ENCODE measurements around the gene TLE6. TPM values are rescaled to one million over a fixed set of nuclear protein-coding genes. Genes with fewer than 3 reads are reported as not detected.
"Not testable (repeated sequence)": the region's sequence is repeated elsewhere in the genome, so short reads cannot be mapped to it uniquely, and the experiment has no call there.

TLE6 gene
- total RNA-seq, 1 donor from 2014 or later = 1.3 TPM

GRCh38 chr19:2987797-2988196 lies 10.4 kb downstream of the TLE6 start:
- Histone ChIP-seq H3K36me3 (no peaks in the 10 kb centered on the region), H3K27me3 (ENCODE audit: low read depth) (no peaks in the 10 kb centered on the region), H3K9me3 (replicated peaks) (no peaks in the 10 kb centered on the region), H3K4me1 (peaks cover 19% of the 10 kb centered on the region), H3K4me3 (no peak overlapping the region), H3K27ac (replicated peaks) (no peak overlapping the region)
- intact Hi-C loops (cut with micrococcal nuclease) = no loop called here
- TF ChIP-seq, protein P1, sequence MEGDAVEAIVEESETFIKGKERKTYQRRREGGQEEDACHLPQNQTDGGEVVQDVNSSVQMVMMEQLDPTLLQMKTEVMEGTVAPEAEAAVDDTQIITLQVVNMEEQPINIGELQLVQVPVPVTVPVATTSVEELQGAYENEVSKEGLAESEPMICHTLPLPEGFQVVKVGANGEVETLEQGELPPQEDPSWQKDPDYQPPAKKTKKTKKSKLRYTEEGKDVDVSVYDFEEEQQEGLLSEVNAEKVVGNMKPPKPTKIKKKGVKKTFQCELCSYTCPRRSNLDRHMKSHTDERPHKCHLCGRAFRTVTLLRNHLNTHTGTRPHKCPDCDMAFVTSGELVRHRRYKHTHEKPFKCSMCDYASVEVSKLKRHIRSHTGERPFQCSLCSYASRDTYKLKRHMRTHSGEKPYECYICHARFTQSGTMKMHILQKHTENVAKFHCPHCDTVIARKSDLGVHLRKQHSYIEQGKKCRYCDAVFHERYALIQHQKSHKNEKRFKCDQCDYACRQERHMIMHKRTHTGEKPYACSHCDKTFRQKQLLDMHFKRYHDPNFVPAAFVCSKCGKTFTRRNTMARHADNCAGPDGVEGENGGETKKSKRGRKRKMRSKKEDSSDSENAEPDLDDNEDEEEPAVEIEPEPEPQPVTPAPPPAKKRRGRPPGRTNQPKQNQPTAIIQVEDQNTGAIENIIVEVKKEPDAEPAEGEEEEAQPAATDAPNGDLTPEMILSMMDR (IDR thresholded peaks at IDR 0.05; ENCODE audit: borderline replicate concordance) = no peak
- no peak for DNase-seq

- H3K27me3 ChIP-seq (ENCODE audit: low read depth) = no peaks in the 10 kb centered on the region
- no peaks in the 10 kb centered on the region for H3K36me3 ChIP-seq
- intact Hi-C loops (cut with micrococcal nuclease) = no loop called here
- H3K4me1 ChIP-seq = peaks cover 12% of the 10 kb centered on the region
- TF ChIP-seq, protein P1 (IDR thresholded peaks at IDR 0.05; ENCODE audit: borderline replicate concordance) = no peak
- no peak for DNase-seq
- H3K9me3 ChIP-seq (replicated peaks) = no peaks in the 10 kb centered on the region
- H3K4me3 ChIP-seq = no peak overlapping the region
- H3K27ac ChIP-seq (replicated peaks) = no peak overlapping the region
These were observed 11.2 kb downstream of the TLE6 start for GRCh38 chr19:2988568-2988967.

DNA sequence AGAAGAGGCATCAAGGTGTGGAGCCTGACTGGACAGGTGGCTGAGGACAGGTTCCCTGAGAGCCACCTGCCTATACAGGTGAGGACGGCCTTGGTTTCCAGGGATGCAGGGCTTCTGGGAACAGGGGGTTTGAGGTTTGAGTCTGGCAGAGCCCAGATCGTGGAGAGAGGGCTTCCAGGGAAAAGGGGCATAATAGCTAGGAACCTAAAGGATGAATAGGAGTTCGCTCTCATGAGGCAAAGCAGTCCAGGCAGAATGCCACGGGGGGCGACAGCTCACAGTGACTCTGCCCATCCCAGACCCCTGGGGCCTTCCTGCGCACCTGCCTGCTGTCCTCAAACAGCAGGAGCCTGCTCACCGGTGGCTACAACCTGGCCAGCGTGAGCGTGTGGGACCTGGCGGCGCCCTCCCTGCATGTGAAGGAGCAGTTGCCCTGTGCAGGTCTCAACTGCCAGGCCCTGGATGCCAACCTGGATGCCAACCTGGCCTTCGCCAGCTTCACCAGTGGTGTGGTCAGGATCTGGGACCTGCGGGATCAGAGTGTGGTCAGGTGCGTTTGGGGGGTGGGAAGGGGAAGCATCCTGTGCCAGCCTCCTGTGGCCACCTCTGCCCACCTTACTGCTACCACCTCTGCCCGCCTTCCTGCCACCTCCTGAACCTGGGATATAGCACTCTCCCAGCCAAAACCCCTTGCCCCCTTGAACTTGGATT lies 12.0 kb downstream of the TLE6 start:
- H3K27me3 ChIP-seq (ENCODE audit: low read depth) = no peaks in the 10 kb centered on the region
- TF ChIP-seq, protein P1 (IDR thresholded peaks at IDR 0.05; ENCODE audit: borderline replicate concordance) = no peak
- intact Hi-C loops (cut with micrococcal nuclease) = no loop called here
- H3K9me3 ChIP-seq (replicated peaks) = no peaks in the 10 kb centered on the region
- H3K4me1 ChIP-seq = peaks cover 3% of the 10 kb centered on the region
- DNase-seq = no peak
- no peak overlapping the region for H3K27ac ChIP-seq (replicated peaks)
- H3K36me3 ChIP-seq = no peaks in the 10 kb centered on the region
- no peak overlapping the region for H3K4me3 ChIP-seq

DNA sequence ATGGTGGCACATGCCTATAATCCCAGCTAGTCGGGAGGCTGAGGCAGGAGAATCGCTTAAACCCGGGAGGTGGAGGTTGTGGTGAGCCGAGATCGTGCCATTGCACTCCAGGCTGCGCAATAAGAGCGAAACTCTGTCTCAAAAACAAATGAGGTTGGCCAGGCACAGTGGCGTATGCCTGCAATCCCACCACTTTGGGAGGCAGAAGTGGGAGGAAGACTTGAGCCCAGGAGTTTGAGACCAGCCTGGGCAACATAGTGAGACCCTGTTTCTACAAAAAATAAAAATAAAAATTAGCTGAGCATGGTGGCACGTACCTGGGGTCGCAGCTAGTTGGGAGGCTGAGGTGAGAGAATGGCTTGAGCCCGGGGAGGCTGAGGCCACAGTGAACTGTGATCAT lies 15.0 kb downstream of the TLE6 start:
- H3K9me3 ChIP-seq (replicated peaks); H3K27ac ChIP-seq (replicated peaks); H3K4me1 ChIP-seq; H3K36me3 ChIP-seq; H3K27me3 ChIP-seq (ENCODE audit: low read depth); H3K4me3 ChIP-seq; DNase-seq; intact Hi-C loops (cut with micrococcal nuclease): not testable (repeated sequence)

DNA sequence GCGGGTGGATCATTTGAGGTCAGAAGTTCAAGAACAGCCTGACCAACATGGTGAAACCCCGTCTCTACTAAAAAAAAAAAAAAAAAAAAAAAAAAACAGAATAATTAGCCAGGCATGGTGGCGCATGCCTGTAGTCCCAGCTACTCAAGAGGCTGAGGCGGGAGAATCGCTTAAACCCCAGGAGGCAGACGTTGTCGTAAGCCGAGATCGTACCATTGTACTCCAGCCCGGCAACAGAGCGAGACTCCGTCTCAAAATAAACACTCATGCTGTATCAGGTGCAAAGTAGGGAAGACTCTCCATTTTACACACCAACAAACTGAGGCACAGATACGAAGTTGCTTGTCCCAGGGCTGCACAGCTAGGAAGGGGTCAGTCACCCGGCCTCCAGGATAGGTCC lies 15.6 kb downstream of the TLE6 start:
- Histone ChIP-seq H3K4me3 (no peak overlapping the region), H3K27me3 (ENCODE audit: low read depth) (no peaks in the 10 kb centered on the region), H3K36me3 (peaks cover 9% of the 10 kb centered on the region), H3K9me3 (replicated peaks) (no peaks in the 10 kb centered on the region), H3K27ac (replicated peaks) (no peak overlapping the region), H3K4me1 (no peaks in the 10 kb centered on the region)
- TF ChIP-seq, protein P1 (IDR thresholded peaks at IDR 0.05; ENCODE audit: borderline replicate concordance) = no peak
- no peak for DNase-seq
- intact Hi-C loops (cut with micrococcal nuclease) = no loop called here

- Histone ChIP-seq H3K27me3 (ENCODE audit: low read depth) (no peaks in the 10 kb centered on the region), H3K36me3 (peaks cover 12% of the 10 kb centered on the region), H3K4me3 (no peak overlapping the region), H3K4me1 (no peaks in the 10 kb centered on the region), H3K27ac (replicated peaks) (no peak overlapping the region), H3K9me3 (replicated peaks) (no peaks in the 10 kb centered on the region)
- no peak for DNase-seq
- TF ChIP-seq, protein P1 (IDR thresholded peaks at IDR 0.05; ENCODE audit: borderline replicate concordance) = no peak
- intact Hi-C loops (cut with micrococcal nuclease) = no loop called here
These were observed 16.2 kb downstream of the TLE6 start for GRCh38 chr19:2993579-2993978.

Data from left ventricle myocardium inferior (tissue), 1 donor.